Measurements from ENCODE around the gene IDH3G.

GRCh38 chrX:153766098-153766817 is 27.9 kb downstream of the IDH3G start:
- TF ChIP-seq MAX (IDR thresholded peaks at IDR 0.05; ENCODE audit: insufficient read depth, insufficient read length) (no peak), POLR2A (IDR thresholded peaks at IDR 0.05; ENCODE audit: low read depth, low read length) (no peak), EZH2 (IDR thresholded peaks at IDR 0.05; ENCODE audit: borderline replicate concordance, low read depth, low read length, severe bottlenecking) (no peak)
- TF ChIP-seq, protein P1, sequence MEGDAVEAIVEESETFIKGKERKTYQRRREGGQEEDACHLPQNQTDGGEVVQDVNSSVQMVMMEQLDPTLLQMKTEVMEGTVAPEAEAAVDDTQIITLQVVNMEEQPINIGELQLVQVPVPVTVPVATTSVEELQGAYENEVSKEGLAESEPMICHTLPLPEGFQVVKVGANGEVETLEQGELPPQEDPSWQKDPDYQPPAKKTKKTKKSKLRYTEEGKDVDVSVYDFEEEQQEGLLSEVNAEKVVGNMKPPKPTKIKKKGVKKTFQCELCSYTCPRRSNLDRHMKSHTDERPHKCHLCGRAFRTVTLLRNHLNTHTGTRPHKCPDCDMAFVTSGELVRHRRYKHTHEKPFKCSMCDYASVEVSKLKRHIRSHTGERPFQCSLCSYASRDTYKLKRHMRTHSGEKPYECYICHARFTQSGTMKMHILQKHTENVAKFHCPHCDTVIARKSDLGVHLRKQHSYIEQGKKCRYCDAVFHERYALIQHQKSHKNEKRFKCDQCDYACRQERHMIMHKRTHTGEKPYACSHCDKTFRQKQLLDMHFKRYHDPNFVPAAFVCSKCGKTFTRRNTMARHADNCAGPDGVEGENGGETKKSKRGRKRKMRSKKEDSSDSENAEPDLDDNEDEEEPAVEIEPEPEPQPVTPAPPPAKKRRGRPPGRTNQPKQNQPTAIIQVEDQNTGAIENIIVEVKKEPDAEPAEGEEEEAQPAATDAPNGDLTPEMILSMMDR (IDR thresholded peaks at IDR 0.05; ENCODE audit: extremely low read depth in 1 of 2, insufficient read depth in 1 of 2, low read depth in 1 of 2, low read length in 2 of 2): no peak

Measured in endothelial cell of umbilical vein (primary cell).